Neural cell (in vitro differentiated cells): ENCODE measurements around the gene CLDN20. TPM values are rescaled to one million over a fixed set of nuclear protein-coding genes. Genes with fewer than 3 reads are reported as not detected.

Source experiments
- H2AFZ ChIP-seq: fragments of 200-600, 300-800 bp; sonication (generic), shearing (Covaris generic); 2 replicates; pipeline ENCODE4 v1.6.0; 2014; ENCODE audit warnings: low read depth, mild to moderate bottlenecking, antibody characterized with exemption, low read length, moderate library complexity
- H3F3A ChIP-seq: fragments of 200-600 bp; shearing (Covaris generic); 2 replicates; pipeline ENCODE4 v1.6.1; 2016; ENCODE audit warnings: mild to moderate bottlenecking, moderate library complexity, mixed read lengths, antibody characterized with exemption, low read length; ENCODE audit not compliant: insufficient read depth, poor library complexity, severe bottlenecking
- H3K27ac ChIP-seq: fragments of 200-600, 300-800 bp; sonication (generic), shearing (Covaris generic); 2 replicates; pipeline ENCODE4 v1.5.1; 2014; ENCODE audit warnings: mild to moderate bottlenecking, low read length, moderate library complexity
- H3K27me3 ChIP-seq: fragments of 300-800, 200-600 bp; sonication (generic), shearing (Covaris generic); 2 replicates; pipeline ENCODE4 v1.6.0; 2014; ENCODE audit warnings: mild to moderate bottlenecking, low read depth, low read length, moderate library complexity; ENCODE audit not compliant: insufficient read depth
- H3K36me3 ChIP-seq: fragments of 300-800, 200-600 bp; sonication (generic), shearing (Covaris generic); 2 replicates; pipeline ENCODE4 v1.5.1; 2014; ENCODE audit warnings: mild to moderate bottlenecking, antibody characterized with exemption, low read length, moderate library complexity; ENCODE audit not compliant: insufficient read depth
- H3K4me2 ChIP-seq: fragments of 300-800, 200-600 bp; sonication (generic), shearing (Covaris generic); 2 replicates; pipeline ENCODE4 v1.6.0; 2014; ENCODE audit warnings: mild to moderate bottlenecking, low read length
- H3K4me3 ChIP-seq: fragments of 300-800, 200-600 bp; sonication (generic), shearing (Covaris generic); 2 replicates; pipeline ENCODE4 v1.5.1; 2014; ENCODE audit warnings: mild to moderate bottlenecking, low read length, moderate library complexity
- H3K79me2 ChIP-seq: fragments of 200-600 bp; shearing (Covaris generic); replicated peaks from 2 replicates; pipeline ENCODE4 v1.6.0; 2014; ENCODE audit warnings: mild to moderate bottlenecking, low read length, moderate library complexity; ENCODE audit not compliant: insufficient read depth
- H3K9ac ChIP-seq: fragments of 300-800, 200-600 bp; sonication (generic), shearing (Covaris generic); 2 replicates; pipeline ENCODE4 v1.6.1; 2016; ENCODE audit warnings: mild to moderate bottlenecking, low read length, mixed read lengths
- H3K9me2 ChIP-seq: fragments of 200-600 bp; shearing (Covaris generic); 2 replicates; pipeline ENCODE4 v1.6.1; 2016; ENCODE audit warnings: mild to moderate bottlenecking, low read length, mixed read lengths; ENCODE audit not compliant: insufficient read depth
- H3K9me3 ChIP-seq: fragments of 200-600, 300-800 bp; sonication (generic), shearing (Covaris generic); 2 replicates; pipeline ENCODE4 v1.6.1; 2016; ENCODE audit warnings: mild to moderate bottlenecking, mixed run types, low read length, moderate library complexity, mixed read lengths
- H4K20me1 ChIP-seq: fragments of 200-600 bp; shearing (Covaris generic); 2 replicates; pipeline ENCODE4 v1.6.1; 2016; ENCODE audit warnings: mild to moderate bottlenecking, mixed run types; ENCODE audit not compliant: insufficient read depth
- EP300 ChIP-seq: fragments of 450-650 bp; conservative IDR thresholded peaks from 2 replicates; pipeline ENCODE4 v1.6.1; 2014; ENCODE audit warnings: antibody characterized with exemption, mild to moderate bottlenecking, moderate library complexity; ENCODE audit not compliant: poor library complexity, severe bottlenecking
- EZH2 ChIP-seq: fragments of 200-600, 300-800 bp; shearing (Covaris generic), sonication (generic); IDR thresholded peaks from 2 replicates; pipeline ENCODE4 v1.6.1; 2014; ENCODE audit warnings: antibody characterized with exemption, low read length, borderline replicate concordance, mild to moderate bottlenecking; ENCODE audit not compliant: insufficient read depth, poor library complexity, severe bottlenecking
- POLR2AphosphoS5 ChIP-seq: IDR thresholded peaks from 2 replicates; pipeline ENCODE4 v1.6.1; 2012
- RAD21 ChIP-seq: fragments of 450-650 bp; conservative IDR thresholded peaks from 2 replicates; pipeline ENCODE4 v1.6.1; 2014; ENCODE audit warnings: antibody characterized with exemption, mild to moderate bottlenecking, moderate library complexity
- SMC3 ChIP-seq: fragments of 450-650 bp; conservative IDR thresholded peaks from 2 replicates; pipeline ENCODE4 v1.6.1; 2014; ENCODE audit warnings: antibody characterized with exemption, mild to moderate bottlenecking, moderate library complexity; ENCODE audit not compliant: poor library complexity
- TAF1 ChIP-seq: IDR thresholded peaks from 2 replicates; pipeline ENCODE4 v1.6.1; 2012; ENCODE audit warnings: low read depth
- polyA plus RNA-seq: library from polyadenylated mRNA; depleted of rRNA; stranded (reverse); fragments of >200 nt; gene quantifications from 2 replicates; pipeline ENCODE4 v1.2.3, GENCODE V29; 2014
- TF ChIP-seq, protein P1 (sequence below): IDR thresholded peaks from 2 replicates; pipeline ENCODE4 v1.6.1; 2012; ENCODE audit warnings: borderline replicate concordance

CLDN20 gene
- polyA plus RNA-seq, 1 donor from 2014 or later, result not detected

- H3K4me2 ChIP-seq, result no peak overlapping the region
- H3K9me3 ChIP-seq, result no peaks in the 10 kb centered on the region
- no peak for TF ChIP-seq POLR2AphosphoS5
- TF ChIP-seq, protein P1, sequence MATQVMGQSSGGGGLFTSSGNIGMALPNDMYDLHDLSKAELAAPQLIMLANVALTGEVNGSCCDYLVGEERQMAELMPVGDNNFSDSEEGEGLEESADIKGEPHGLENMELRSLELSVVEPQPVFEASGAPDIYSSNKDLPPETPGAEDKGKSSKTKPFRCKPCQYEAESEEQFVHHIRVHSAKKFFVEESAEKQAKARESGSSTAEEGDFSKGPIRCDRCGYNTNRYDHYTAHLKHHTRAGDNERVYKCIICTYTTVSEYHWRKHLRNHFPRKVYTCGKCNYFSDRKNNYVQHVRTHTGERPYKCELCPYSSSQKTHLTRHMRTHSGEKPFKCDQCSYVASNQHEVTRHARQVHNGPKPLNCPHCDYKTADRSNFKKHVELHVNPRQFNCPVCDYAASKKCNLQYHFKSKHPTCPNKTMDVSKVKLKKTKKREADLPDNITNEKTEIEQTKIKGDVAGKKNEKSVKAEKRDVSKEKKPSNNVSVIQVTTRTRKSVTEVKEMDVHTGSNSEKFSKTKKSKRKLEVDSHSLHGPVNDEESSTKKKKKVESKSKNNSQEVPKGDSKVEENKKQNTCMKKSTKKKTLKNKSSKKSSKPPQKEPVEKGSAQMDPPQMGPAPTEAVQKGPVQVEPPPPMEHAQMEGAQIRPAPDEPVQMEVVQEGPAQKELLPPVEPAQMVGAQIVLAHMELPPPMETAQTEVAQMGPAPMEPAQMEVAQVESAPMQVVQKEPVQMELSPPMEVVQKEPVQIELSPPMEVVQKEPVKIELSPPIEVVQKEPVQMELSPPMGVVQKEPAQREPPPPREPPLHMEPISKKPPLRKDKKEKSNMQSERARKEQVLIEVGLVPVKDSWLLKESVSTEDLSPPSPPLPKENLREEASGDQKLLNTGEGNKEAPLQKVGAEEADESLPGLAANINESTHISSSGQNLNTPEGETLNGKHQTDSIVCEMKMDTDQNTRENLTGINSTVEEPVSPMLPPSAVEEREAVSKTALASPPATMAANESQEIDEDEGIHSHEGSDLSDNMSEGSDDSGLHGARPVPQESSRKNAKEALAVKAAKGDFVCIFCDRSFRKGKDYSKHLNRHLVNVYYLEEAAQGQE, result no peak
- TF ChIP-seq RAD21, result no peak
- TF ChIP-seq EP300, result no peak
- TF ChIP-seq SMC3, result no peak
- no peak for TF ChIP-seq TAF1
- peaks cover 4% of the 10 kb centered on the region for H3K36me3 ChIP-seq
- H3F3A ChIP-seq, result no peaks in the 10 kb centered on the region
- no peak overlapping the region for H3K27ac ChIP-seq
- H3K79me2 ChIP-seq, result no peaks in the 10 kb centered on the region
- no peaks in the 10 kb centered on the region for H4K20me1 ChIP-seq
- no peak overlapping the region for H3K9ac ChIP-seq
- no peaks in the 10 kb centered on the region for H3K9me2 ChIP-seq
- no peak overlapping the region for H3K4me3 ChIP-seq
- H2AFZ ChIP-seq, result no peak overlapping the region
- no peaks in the 10 kb centered on the region for H3K27me3 ChIP-seq
Measured at GRCh38 chr6:155257796-155258195, 6.0 kb upstream of the CLDN20 start.

DNA sequence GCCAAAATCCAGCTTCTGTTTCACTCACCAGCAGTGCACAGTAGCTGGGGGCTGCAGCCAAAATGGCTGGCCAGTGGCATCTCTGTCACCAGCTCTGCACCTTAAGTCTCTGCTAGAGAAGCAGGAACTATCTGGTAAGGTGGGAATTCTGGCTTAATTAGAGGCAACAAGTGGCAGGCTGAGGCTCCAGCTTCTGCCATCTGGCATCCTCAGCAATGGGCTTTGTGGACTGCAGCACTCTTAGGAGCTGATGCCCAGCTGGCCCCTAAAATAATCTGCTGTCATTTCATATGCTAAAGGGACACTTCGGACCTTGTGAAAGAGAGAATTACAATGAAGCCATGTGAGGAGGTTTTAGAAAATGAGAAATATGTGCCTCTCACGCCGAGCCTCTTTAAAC lies 4.6 kb upstream of the CLDN20 start:
- Histone ChIP-seq H3K36me3 (peaks cover 4% of the 10 kb centered on the region), H3K79me2 (no peaks in the 10 kb centered on the region), H3K27ac (no peak overlapping the region), H3F3A (no peaks in the 10 kb centered on the region), H3K27me3 (no peaks in the 10 kb centered on the region), H3K9me3 (no peaks in the 10 kb centered on the region), H2AFZ (no peak overlapping the region), H3K9ac (no peak overlapping the region), H4K20me1 (no peaks in the 10 kb centered on the region), H3K4me2 (no peak overlapping the region), H3K9me2 (no peaks in the 10 kb centered on the region), H3K4me3 (no peak overlapping the region)
- TF ChIP-seq SMC3, result no peak

DNA sequence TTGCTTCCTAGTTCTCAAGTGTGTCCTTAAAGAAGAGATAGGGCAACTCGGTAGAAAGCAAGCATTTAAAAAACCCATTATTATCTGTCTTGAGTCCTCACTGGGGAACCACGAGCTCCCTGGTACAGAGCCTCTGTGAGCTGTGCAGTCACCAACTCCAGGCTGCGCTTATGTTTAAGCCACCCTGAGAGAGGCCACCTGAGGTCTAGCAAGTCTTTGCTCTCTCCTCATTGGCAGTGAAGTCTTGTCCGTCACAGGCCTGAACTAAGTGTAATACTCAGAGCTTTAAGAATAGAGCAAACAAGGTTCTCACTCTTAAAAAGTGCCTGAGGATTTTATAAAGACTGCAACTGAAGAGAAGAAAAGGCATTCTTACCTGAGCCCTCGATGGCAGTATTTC lies 3.9 kb upstream of the CLDN20 start:
- Histone ChIP-seq H3K36me3 (peaks cover 1% of the 10 kb centered on the region), H3K4me3 (no peak overlapping the region), H3K9me2 (no peaks in the 10 kb centered on the region), H3K27ac (no peak overlapping the region), H3K4me2 (no peak overlapping the region), H3K79me2 (no peaks in the 10 kb centered on the region), H2AFZ (no peak overlapping the region), H3K9me3 (no peaks in the 10 kb centered on the region), H4K20me1 (no peaks in the 10 kb centered on the region), H3K27me3 (no peaks in the 10 kb centered on the region), H3F3A (no peaks in the 10 kb centered on the region), H3K9ac (no peak overlapping the region)
- TF ChIP-seq TAF1, result no peak
- TF ChIP-seq EZH2, result no peak
- TF ChIP-seq, protein P1, result no peak
